HepG2 (cell line): Measurements from ENCODE around the gene REEP2. TPM values are rescaled to one million over a fixed set of nuclear protein-coding genes. Genes with fewer than 3 reads are reported as not detected.

ENCODE experiments used
- HMGXB4 ChIP-seq, 2 experiments: sonication (generic) in 1 of 2; formaldehyde crosslinking in 1 of 2; IDR thresholded peaks; 2 replicates each; pipeline versions ENCODE4 v1.4.0 to v1.6.1; 2018 to 2020; ENCODE audit warnings: missing genetic modification reagents in 2 of 2, borderline replicate concordance in 1 of 2, low read depth in 1 of 2, mild to moderate bottlenecking in 1 of 2, missing biosample characterization in 1 of 2
- HNRNPK ChIP-seq: fragments of 200-400 bp; formaldehyde crosslinking; IDR thresholded peaks from 2 replicates; pipeline ENCODE4 v1.6.1; 2018; ENCODE audit warnings: low read length, low read depth, moderate library complexity, mild to moderate bottlenecking; ENCODE audit not compliant: poor library complexity, severe bottlenecking
- HOXA9 ChIP-seq: sonication (generic); formaldehyde crosslinking; IDR thresholded peaks from 2 replicates; pipeline ENCODE4 v1.8.1; 2022; ENCODE audit warnings: missing genetic modification reagents, mild to moderate bottlenecking, moderate library complexity, borderline replicate concordance
- JARID2 ChIP-seq: sonication (generic); formaldehyde crosslinking; IDR thresholded peaks from 2 replicates; pipeline ENCODE4 v1.8.1; 2023; ENCODE audit warnings: missing genetic modification reagents, inconsistent platforms; ENCODE audit not compliant: insufficient replicate concordance
- MZF1 ChIP-seq: sonication (generic); formaldehyde crosslinking; IDR thresholded peaks from 2 replicates; pipeline ENCODE4 v1.8.1; 2023; ENCODE audit warnings: mild to moderate bottlenecking, missing genetic modification reagents, borderline replicate concordance
- RBM39 ChIP-seq: fragments of 200-400 bp; formaldehyde crosslinking; IDR thresholded peaks from one replicate; pipeline ENCODE4 v1.6.1; 2018; ENCODE audit warnings: antibody characterized with exemption, mild to moderate bottlenecking, low read depth, low read length; ENCODE audit not compliant: poor library complexity, severe bottlenecking
- SNAI1 ChIP-seq: sonication (generic); formaldehyde crosslinking; IDR thresholded peaks from 2 replicates; pipeline ENCODE4 v1.5.0; 2020; ENCODE audit warnings: mild to moderate bottlenecking, missing genetic modification reagents, borderline replicate concordance
- THAP11 ChIP-seq: IDR thresholded peaks from 2 replicates; pipeline ENCODE4 v1.6.1; 2016; ENCODE audit warnings: missing biosample characterization, missing genetic modification reagents
- TSC22D2 ChIP-seq: sonication (generic); formaldehyde crosslinking; IDR thresholded peaks from 2 replicates; pipeline ENCODE4 v1.5.1; 2020; ENCODE audit warnings: missing genetic modification reagents, mild to moderate bottlenecking, borderline replicate concordance
- ZNF142 ChIP-seq: sonication (generic); formaldehyde crosslinking; IDR thresholded peaks from 2 replicates; pipeline ENCODE4 v1.4.0; 2020; ENCODE audit warnings: missing genetic modification reagents
- ZNF484 ChIP-seq: sonication (generic); formaldehyde crosslinking; IDR thresholded peaks from 2 replicates; pipeline ENCODE4 v1.5.1; 2020; ENCODE audit warnings: mild to moderate bottlenecking, low read depth, missing genetic modification reagents, borderline replicate concordance
- ZNF629 ChIP-seq: sonication (generic); formaldehyde crosslinking; conservative IDR thresholded peaks from 2 replicates; pipeline ENCODE4 v1.5.0; 2020; ENCODE audit warnings: missing genetic modification reagents
- ZNF790 ChIP-seq: sonication (generic); formaldehyde crosslinking; IDR thresholded peaks from 2 replicates; pipeline ENCODE4 v1.8.0; 2022; ENCODE audit warnings: missing genetic modification reagents, mild to moderate bottlenecking, borderline replicate concordance
- ZSCAN5A ChIP-seq: sonication (generic); formaldehyde crosslinking; IDR thresholded peaks from 2 replicates; pipeline ENCODE4 v1.8.0; 2022; ENCODE audit warnings: mild to moderate bottlenecking, missing genetic modification reagents, borderline replicate concordance
- polyA plus RNA-seq, 8 experiments: library from polyadenylated mRNA; depleted of rRNA in 3 of 8; stranded (reverse) in 7 of 8; unstranded in 1 of 8; fragments of >200 nt; fragmentation: Illumina TruSeq in 4 of 8; extraction: Trizol in 4 of 8; gene quantifications; 2 replicates each; pipeline versions ENCODE4 v1.2.1 to v1.2.3, GENCODE V29; 2011 to 2016; ENCODE audit warnings: low read depth in 4 of 8, missing spikeins in 1 of 8, mixed read lengths in 1 of 8; ENCODE audit not compliant: insufficient read depth in 1 of 8
- total RNA-seq, 5 experiments: library from RNA; depleted of rRNA; stranded (reverse); fragments of >200 nt; fragmentation: Illumina TruSeq; extraction: Trizol; gene quantifications; 2 replicates each; pipeline ENCODE4 v1.2.3, GENCODE V29; 2016; ENCODE audit warnings: low read depth in 1 of 5
- TF ChIP-seq, protein P1 (sequence below): sonication (generic); formaldehyde crosslinking; IDR thresholded peaks from 2 replicates; pipeline ENCODE4 v1.4.0; 2020; ENCODE audit warnings: mild to moderate bottlenecking, missing genetic modification reagents
- TF ChIP-seq, protein P2 (sequence below): sonication (generic); IDR thresholded peaks from 2 replicates; pipeline ENCODE4 v1.6.1; 2016; ENCODE audit warnings: low read depth, borderline replicate concordance

Gene REEP2
- total and polyA plus RNA-seq, 2 of the 13 experiments (the other 11 are each of a cell fraction or from before 2014, with no cell fraction given): 5.3 to 7.8 TPM

DNA sequence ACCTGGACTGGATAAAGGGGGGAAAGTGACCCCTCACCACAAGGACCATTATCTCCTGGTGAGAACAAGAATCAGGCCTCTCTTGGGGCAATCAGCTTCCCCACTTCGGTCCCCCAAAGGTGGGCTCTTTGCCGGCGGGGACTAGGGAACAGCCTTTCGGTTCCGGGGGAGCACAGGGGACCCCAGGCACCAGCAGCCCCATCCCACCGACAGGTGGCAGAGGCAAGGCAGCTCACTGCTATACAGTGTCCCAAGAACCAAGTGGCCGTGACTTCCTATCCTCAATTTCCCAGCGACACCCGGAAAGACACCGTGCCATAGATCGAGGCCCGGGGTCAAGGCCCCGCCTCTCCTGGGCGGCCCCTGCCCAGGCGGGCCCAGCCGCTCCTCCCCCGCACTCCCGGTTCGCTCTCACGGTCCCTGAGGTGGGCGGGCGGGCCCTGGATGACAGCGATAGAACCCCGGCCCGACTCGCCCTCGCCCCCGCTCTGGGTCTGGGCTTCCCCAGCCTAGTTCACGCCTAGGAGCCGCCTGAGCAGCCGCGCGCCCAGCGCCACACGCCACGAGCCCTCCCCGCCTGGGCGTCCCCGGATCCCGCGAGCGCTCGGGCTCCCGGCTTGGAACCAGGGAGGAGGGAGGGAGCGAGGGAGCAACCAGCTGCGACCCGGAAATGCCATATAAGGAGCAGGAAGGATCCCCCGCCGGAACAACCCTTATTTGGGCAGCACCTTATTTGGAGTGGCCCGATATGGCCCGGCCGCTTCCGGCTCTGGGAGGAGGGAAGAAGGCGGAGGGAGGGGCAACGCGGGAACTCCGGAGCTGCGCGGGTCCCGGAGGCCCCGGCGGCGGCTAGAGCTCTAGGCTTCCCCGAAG is 25.8 kb downstream of the REEP2 start (continued):
- TF ChIP-seq HNRNPK (peak; percentile 77), RBM39 (no peak), HMGXB4 (CRISPR knock-in tag; IDR thresholded peaks at IDR 0.05; ENCODE audit: borderline replicate concordance in 1 of 2, low read depth in 1 of 2) (peak; percentile 39 to 70; a peak in 2 of 4 replicates), JARID2 (peak; percentile 26), ZNF484 (CRISPR knock-in tag) (no peak), TSC22D2 (CRISPR knock-in tag) (no peak), HOXA9 (CRISPR knock-in tag) (no peak; the same call in 1 of the 2 replicates), ZNF790 (no peak), THAP11 (CRISPR knock-in tag) (peak; percentile 56), MZF1 (CRISPR knock-in tag) (no peak), ZNF142 (CRISPR knock-in tag) (peak; percentile 97), ZSCAN5A (CRISPR knock-in tag) (no peak), SNAI1 (CRISPR knock-in tag) (peak; percentile 35; the same call in 1 of the 2 replicates), ZNF629 (no peak)
- TF ChIP-seq, protein P1, sequence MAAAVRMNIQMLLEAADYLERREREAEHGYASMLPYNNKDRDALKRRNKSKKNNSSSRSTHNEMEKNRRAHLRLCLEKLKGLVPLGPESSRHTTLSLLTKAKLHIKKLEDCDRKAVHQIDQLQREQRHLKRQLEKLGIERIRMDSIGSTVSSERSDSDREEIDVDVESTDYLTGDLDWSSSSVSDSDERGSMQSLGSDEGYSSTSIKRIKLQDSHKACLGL: peak; percentile 75
- TF ChIP-seq, protein P2, sequence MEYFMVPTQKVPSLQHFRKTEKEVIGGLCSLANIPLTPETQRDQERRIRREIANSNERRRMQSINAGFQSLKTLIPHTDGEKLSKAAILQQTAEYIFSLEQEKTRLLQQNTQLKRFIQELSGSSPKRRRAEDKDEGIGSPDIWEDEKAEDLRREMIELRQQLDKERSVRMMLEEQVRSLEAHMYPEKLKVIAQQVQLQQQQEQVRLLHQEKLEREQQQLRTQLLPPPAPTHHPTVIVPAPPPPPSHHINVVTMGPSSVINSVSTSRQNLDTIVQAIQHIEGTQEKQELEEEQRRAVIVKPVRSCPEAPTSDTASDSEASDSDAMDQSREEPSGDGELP: peak; percentile 84; the same call in 1 of the 2 replicates
